ENCODE data around the gene SLC36A1. TPM values are rescaled to one million over a fixed set of nuclear protein-coding genes. Genes with fewer than 3 reads are reported as not detected.

The SLC36A1 gene
- polyA plus RNA-seq, 1 donor, result 26.4 TPM

GRCh38 chr5:151451626-151452520 is 4.5 kb downstream of the SLC36A1 start:
- DNase-seq (ENCODE audit: low read depth), result no peak

GRCh38 chr5:151454166-151454565 is 6.8 kb downstream of the SLC36A1 start:
- DNase-seq (ENCODE audit: low read depth), result no peak

- no peak for DNase-seq (ENCODE audit: low read depth)
These were observed 7.5 kb downstream of the SLC36A1 start for GRCh38 chr5:151454889-151455288.

- DNase-seq (ENCODE audit: low read depth), result no peak
These were observed 9.0 kb downstream of the SLC36A1 start for GRCh38 chr5:151456321-151456940.

- DNase-seq (ENCODE audit: low read depth), result no peak
These were observed 10.9 kb downstream of the SLC36A1 start for GRCh38 chr5:151458314-151458713.

GRCh38 chr5:151459680-151460324 is 12.4 kb downstream of the SLC36A1 start:
- no peak for DNase-seq (ENCODE audit: low read depth)

GRCh38 chr5:151461312-151461711 is 13.9 kb downstream of the SLC36A1 start:
- DNase-seq (ENCODE audit: low read depth), result no peak

- no peak for DNase-seq (ENCODE audit: low read depth)
These were observed 16.0 kb downstream of the SLC36A1 start for GRCh38 chr5:151463137-151464029.

GRCh38 chr5:151464101-151464500 is 16.7 kb downstream of the SLC36A1 start:
- DNase-seq (ENCODE audit: low read depth), result no peak

- DNase-seq (ENCODE audit: low read depth), result no peak
These were observed 18.1 kb downstream of the SLC36A1 start for GRCh38 chr5:151465476-151465875.

GRCh38 chr5:151467576-151467975 is 20.2 kb downstream of the SLC36A1 start:
- no peak for DNase-seq (ENCODE audit: low read depth)

GRCh38 chr5:151469386-151469785 is 22.0 kb downstream of the SLC36A1 start:
- DNase-seq (ENCODE audit: low read depth), result no peak

GRCh38 chr5:151469992-151470391 is 22.6 kb downstream of the SLC36A1 start:
- no peak for DNase-seq (ENCODE audit: low read depth)

- DNase-seq (ENCODE audit: low read depth), result no peak
These were observed 23.0 kb downstream of the SLC36A1 start for GRCh38 chr5:151470439-151470838.

- DNase-seq (ENCODE audit: low read depth), result no peak
These were observed 23.9 kb downstream of the SLC36A1 start for GRCh38 chr5:151471276-151471675.

GRCh38 chr5:151474799-151475198 is 27.4 kb downstream of the SLC36A1 start:
- no peak for DNase-seq (ENCODE audit: low read depth)

GRCh38 chr5:151475388-151475787 is 28.0 kb downstream of the SLC36A1 start:
- DNase-seq (ENCODE audit: low read depth), result no peak

- DNase-seq (ENCODE audit: low read depth), result no peak
These were observed 28.6 kb downstream of the SLC36A1 start for GRCh38 chr5:151476016-151476415.

GRCh38 chr5:151477101-151477500 is 29.7 kb downstream of the SLC36A1 start:
- DNase-seq (ENCODE audit: low read depth), result no peak

GRCh38 chr5:151480384-151481293 is 33.2 kb downstream of the SLC36A1 start:
- DNase-seq (ENCODE audit: low read depth), result no peak

GRCh38 chr5:151483176-151483575 is 35.8 kb downstream of the SLC36A1 start:
- DNase-seq (ENCODE audit: low read depth), result no peak
